ENCODE measurements around the gene SLC25A45.

GRCh38 chr11:65353376-65353775 lies 29.1 kb downstream of the SLC25A45 start:
- no peak for TF ChIP-seq RAD21 (IDR thresholded peaks at IDR 0.05; ENCODE audit: low read length)
- no peak for TF ChIP-seq POLR2A (IDR thresholded peaks at IDR 0.05; ENCODE audit: low read depth, low read length)
- TF ChIP-seq CTCF (conservative IDR thresholded peaks at IDR 0.05; ENCODE audit: low read depth, low read length): no peak
- no peak for TF ChIP-seq SMC3 (IDR thresholded peaks at IDR 0.05; ENCODE audit: low read depth, low read length)
- TF ChIP-seq USF2 (IDR thresholded peaks at IDR 0.05; ENCODE audit: low read depth, low read length): no peak
- no peak for TF ChIP-seq BHLHE40 (IDR thresholded peaks at IDR 0.05; ENCODE audit: low read depth, low read length)
- TF ChIP-seq CEBPB (IDR thresholded peaks at IDR 0.05; ENCODE audit: low read depth, low read length): no peak
- TF ChIP-seq MAZ (IDR thresholded peaks at IDR 0.05; ENCODE audit: borderline replicate concordance, low read depth, low read length): no peak
- no peak for TF ChIP-seq CHD1 (IDR thresholded peaks at IDR 0.05; ENCODE audit: low read depth, low read length)
- no peak for TF ChIP-seq MXI1 (IDR thresholded peaks at IDR 0.05; ENCODE audit: borderline replicate concordance, low read depth, low read length)
